Fibroblast of pulmonary artery (primary cell): ENCODE data around the gene SATL1.

Source experiments
- DNase-seq: peaks from one replicate; pipeline ENCODE4 v3.0.0-alpha.2; 2010; ENCODE audit warnings: low read depth
- H3K4me3 ChIP-seq: replicated peaks from 2 replicates; pipeline ENCODE4 v1.5.1; 2011; ENCODE audit warnings: low read depth, mild to moderate bottlenecking, control low read depth, low read length, moderate library complexity
- CTCF ChIP-seq: IDR thresholded peaks from 2 replicates; pipeline ENCODE4 v1.5.1; 2011; ENCODE audit warnings: mild to moderate bottlenecking, control low read depth, low read length, inconsistent platforms; ENCODE audit errors: missing control alignments

SATL1 gene

GRCh38 chrX:85221361-85221760 is 22.2 kb downstream of the SATL1 start:
- TF ChIP-seq CTCF: no peak
- DNase-seq: no peak
- H3K4me3 ChIP-seq: no peak overlapping the region

- DNase-seq: no peak
- no peak overlapping the region for H3K4me3 ChIP-seq
- TF ChIP-seq CTCF: no peak
Observed at GRCh38 chrX:85215946-85216345, 27.6 kb downstream of the SATL1 start.

GRCh38 chrX:85213792-85214530 is 29.6 kb downstream of the SATL1 start:
- no peak for DNase-seq
- H3K4me3 ChIP-seq: no peak overlapping the region
- TF ChIP-seq CTCF: no peak

GRCh38 chrX:85203461-85203970 is 40.1 kb downstream of the SATL1 start:
- H3K4me3 ChIP-seq: no peak overlapping the region
- TF ChIP-seq CTCF: no peak
- no peak for DNase-seq

GRCh38 chrX:85196319-85196718 is 47.3 kb downstream of the SATL1 start:
- no peak overlapping the region for H3K4me3 ChIP-seq
- no peak for TF ChIP-seq CTCF
- DNase-seq: no peak

GRCh38 chrX:85159644-85160043 is 83.9 kb downstream of the SATL1 start:
- H3K4me3 ChIP-seq: no peak overlapping the region
- no peak for TF ChIP-seq CTCF
- DNase-seq: no peak

- no peak for DNase-seq
- no peak for TF ChIP-seq CTCF
- no peak overlapping the region for H3K4me3 ChIP-seq
Observed at GRCh38 chrX:85140964-85141363, 102.6 kb downstream of the SATL1 start.
